HepG2 (cell line): ENCODE results near the gene NIPAL1. TPM values are rescaled to one million over a fixed set of nuclear protein-coding genes. Genes with fewer than 3 reads are reported as not detected.

Experiments
- ATAC-seq: fragments of 200-7000 bp; cut with Tn5 transposase; 3 replicates; pipeline ENCODE4 v1.9.1; 2020; ENCODE audit warnings: mild to moderate bottlenecking, moderate library complexity
- BruUV-seq: library from RNA; stranded (reverse); fragments of 400-500 nt; replicated peaks from 2 replicates; lab custom pipeline; 2021; lab: Mats Ljungman, UMichigan
- CTCF ChIA-PET: fragments of 300-600 bp; formaldehyde crosslinking; extraction: SDS; loops from one replicate; lab custom pipeline; 2021; ENCODE audit warnings: low total read pairs, inconsistent platforms, low intra/inter-chr PET ratio; lab: Yijun Ruan, JAX
- POLR2A ChIA-PET: fragments of 350-600 bp; sonication (Branson Sonifier 250); formaldehyde crosslinking; loops from one replicate; lab custom pipeline; 2020; ENCODE audit warnings: antibody characterized with exemption, inconsistent platforms; lab: Yijun Ruan, JAX
- DNase-seq: peaks from one replicate; pipeline ENCODE4 v3.0.0-alpha.2; 2015; ENCODE audit warnings: low spot score
- FAIRE-seq: peaks from 3 replicates; lab custom pipeline; 2011; peaks lifted over from hg19 to GRCh38; lab: Jason Lieb, UNC
- H2AFZ ChIP-seq: one replicate; pipeline ENCODE4 v1.6.1; 2011; ENCODE audit warnings: low read length, inconsistent platforms
- H3K27ac ChIP-seq: fragments of 300-600 bp; 3 replicates; pipeline ENCODE4 v1.8.0; 2011; ENCODE audit warnings: mixed run types, mild to moderate bottlenecking, mixed read lengths, low read length, inconsistent platforms; ENCODE audit not compliant: insufficient read depth; ENCODE audit errors: extremely low read length
- H3K27me3 ChIP-seq, 2 experiments: fragments of 200-600 bp in 1 of 2; 2 replicates in 1 of 2; 3 replicates in 1 of 2; pipeline versions ENCODE4 v1.6.0 to v1.8.0; 2011; ENCODE audit warnings: low read length in 2 of 2, mild to moderate bottlenecking in 2 of 2, moderate library complexity in 2 of 2, inconsistent platforms in 1 of 2; ENCODE audit not compliant: insufficient read depth in 2 of 2, control insufficient read depth in 1 of 2
- H3K36me3 ChIP-seq, 2 experiments: fragments of 200-600 bp in 1 of 2; replicated peaks in 1 of 2; 2 replicates in 1 of 2; 3 replicates in 1 of 2; pipeline versions ENCODE4 v1.5.1 to v1.8.0; 2011; ENCODE audit warnings: low read length in 2 of 2, inconsistent platforms in 1 of 2; ENCODE audit not compliant: insufficient read depth in 2 of 2, control insufficient read depth in 1 of 2
- H3K4me1 ChIP-seq: 2 replicates; pipeline ENCODE4 v1.5.1; 2012; ENCODE audit warnings: low read length, inconsistent platforms; ENCODE audit not compliant: insufficient read depth
- H3K4me2 ChIP-seq: 2 replicates; pipeline ENCODE4 v1.6.0; 2011; ENCODE audit warnings: low read depth, low read length, inconsistent platforms
- H3K4me3 ChIP-seq, 3 experiments: fragments of 200-600 bp in 1 of 3; sonication (generic), shearing (Covaris generic) in 1 of 3; replicated peaks in 1 of 3; 2 replicates each; pipeline ENCODE4 v1.5.1; 2011 to 2016; ENCODE audit warnings: low read length in 3 of 3, inconsistent platforms in 2 of 3, low read depth in 2 of 3, mild to moderate bottlenecking in 2 of 3, control low read depth in 1 of 3, mixed read lengths in 1 of 3; ENCODE audit not compliant: insufficient read depth in 1 of 3
- H3K79me2 ChIP-seq: one replicate; pipeline ENCODE4 v1.6.1; 2011; ENCODE audit warnings: low read length, inconsistent platforms; ENCODE audit not compliant: insufficient read depth
- H3K9ac ChIP-seq: 2 replicates; pipeline ENCODE4 v1.6.0; 2011; ENCODE audit warnings: mild to moderate bottlenecking, low read depth, low read length, inconsistent platforms; ENCODE audit not compliant: insufficient read depth
- H3K9me3 ChIP-seq: 2 replicates; pipeline ENCODE4 v1.5.1; 2012; ENCODE audit warnings: mild to moderate bottlenecking, low read length
- H4K20me1 ChIP-seq: 2 replicates; pipeline ENCODE4 v1.6.0; 2011; ENCODE audit warnings: inconsistent platforms, mild to moderate bottlenecking, low read length, moderate library complexity; ENCODE audit not compliant: insufficient read depth
- AGO1 ChIP-seq: fragments of 200-400 bp; formaldehyde crosslinking; IDR thresholded peaks from 2 replicates; pipeline ENCODE4 v1.6.1; 2017; ENCODE audit warnings: mild to moderate bottlenecking, low read depth, low read length, moderate library complexity; ENCODE audit not compliant: poor library complexity, severe bottlenecking
- HIVEP1 ChIP-seq: sonication (generic); formaldehyde crosslinking; IDR thresholded peaks from 2 replicates; pipeline ENCODE4 v1.4.0; 2020; ENCODE audit warnings: mild to moderate bottlenecking, missing genetic modification reagents
- MED8 ChIP-seq: sonication (generic); formaldehyde crosslinking; IDR thresholded peaks from 2 replicates; pipeline ENCODE4 v1.8.1; 2023; ENCODE audit warnings: mild to moderate bottlenecking, missing genetic modification reagents; ENCODE audit not compliant: insufficient replicate concordance
- MIER2 ChIP-seq: IDR thresholded peaks from 2 replicates; pipeline ENCODE4 v1.6.1; 2016; ENCODE audit warnings: missing biosample characterization, missing genetic modification reagents
- NCOR1 ChIP-seq: fragments of 200-600 bp; sonication (generic); IDR thresholded peaks from 2 replicates; pipeline ENCODE4 v1.7.0; 2017; ENCODE audit warnings: antibody characterized with exemption, low read length, borderline replicate concordance
- ONECUT2 ChIP-seq: sonication (generic); formaldehyde crosslinking; IDR thresholded peaks from 2 replicates; pipeline ENCODE4 v1.4.0; 2020; ENCODE audit warnings: missing genetic modification reagents
- SKI ChIP-seq: fragments of 450-650 bp; IDR thresholded peaks from one replicate; pipeline ENCODE4 v1.6.1; 2018; ENCODE audit warnings: mild to moderate bottlenecking; ENCODE audit not compliant: partially characterized antibody
- TOE1 ChIP-seq: sonication (generic); formaldehyde crosslinking; IDR thresholded peaks from 2 replicates; pipeline ENCODE4 v1.4.0; 2020; ENCODE audit warnings: mild to moderate bottlenecking, missing genetic modification reagents
- ZNF121 ChIP-seq: sonication (generic); formaldehyde crosslinking; IDR thresholded peaks from 2 replicates; pipeline ENCODE4 v1.5.0; 2020; ENCODE audit warnings: mild to moderate bottlenecking, missing genetic modification reagents
- ZNF816 ChIP-seq: sonication (generic); formaldehyde crosslinking; IDR thresholded peaks from 2 replicates; pipeline ENCODE4 v1.8.0; 2022; ENCODE audit warnings: missing genetic modification reagents, mild to moderate bottlenecking, borderline replicate concordance
- in situ Hi-C: cut with HindIII; loops from 2 replicates; pipeline ENCODE4 v1.10.0; 2017; ENCODE audit warnings: low pct_unique_long_range_greater_than_20kb; ENCODE audit not compliant: extremely low pct_ligation_motif_present
- intact Hi-C: fragments of 100-400 bp; cut with micrococcal nuclease; formaldehyde crosslinking; loops from one replicate; pipeline ENCODE4 v1.10.0; 2022; ENCODE audit not compliant: unreplicated experiment
- polyA plus RNA-seq, 8 experiments: library from polyadenylated mRNA; depleted of rRNA in 3 of 8; stranded (reverse) in 7 of 8; unstranded in 1 of 8; fragments of >200 nt; fragmentation: Illumina TruSeq in 4 of 8; extraction: Trizol in 4 of 8; gene quantifications; 2 replicates each; pipeline versions ENCODE4 v1.2.1 to v1.2.3, GENCODE V29; 2011 to 2016; ENCODE audit warnings: low read depth in 4 of 8, missing spikeins in 1 of 8, mixed read lengths in 1 of 8; ENCODE audit not compliant: insufficient read depth in 1 of 8
- total RNA-seq, 5 experiments: library from RNA; depleted of rRNA; stranded (reverse); fragments of >200 nt; fragmentation: Illumina TruSeq; extraction: Trizol; gene quantifications; 2 replicates each; pipeline ENCODE4 v1.2.3, GENCODE V29; 2016; ENCODE audit warnings: low read depth in 1 of 5
- TF ChIP-seq, protein P1 (sequence below), 2 experiments: fragments of 450-650 bp in 1 of 2; sonication (generic) in 1 of 2; formaldehyde crosslinking in 1 of 2; IDR thresholded peaks; 2 replicates each; pipeline versions ENCODE4 v1.6.1 to v1.8.0; 2016 to 2022; ENCODE audit warnings: antibody characterized with exemption in 1 of 2, mild to moderate bottlenecking in 1 of 2, missing genetic modification reagents in 1 of 2

Gene NIPAL1
- total and polyA plus RNA-seq, 2 of the 13 experiments (the other 11 are each of a cell fraction or from before 2014, with no cell fraction given), result 1.4 to 3.4 TPM

DNA sequence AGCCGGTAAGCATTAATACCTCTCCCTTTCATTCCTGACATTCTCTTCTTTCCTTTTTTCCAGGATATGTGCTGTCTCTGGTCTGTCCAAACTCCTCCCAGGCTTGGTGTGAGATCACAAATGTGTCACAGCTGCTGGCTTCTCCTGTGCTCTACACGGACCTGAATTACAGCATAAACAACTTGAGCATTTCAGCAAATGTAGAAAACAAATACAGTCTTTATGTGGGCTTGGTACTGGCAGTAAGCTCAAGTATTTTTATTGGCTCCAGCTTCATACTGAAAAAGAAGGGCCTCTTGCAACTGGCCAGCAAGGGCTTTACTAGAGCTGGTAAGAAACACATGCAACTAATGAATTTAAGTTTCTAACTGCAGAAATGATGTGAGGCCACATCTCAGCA is 8.4 kb downstream of the NIPAL1 start (continued):
- TF ChIP-seq MED8 (CRISPR knock-in tag) (no peak), ZNF816 (CRISPR knock-in tag) (no peak)
- TF ChIP-seq, protein P1, sequence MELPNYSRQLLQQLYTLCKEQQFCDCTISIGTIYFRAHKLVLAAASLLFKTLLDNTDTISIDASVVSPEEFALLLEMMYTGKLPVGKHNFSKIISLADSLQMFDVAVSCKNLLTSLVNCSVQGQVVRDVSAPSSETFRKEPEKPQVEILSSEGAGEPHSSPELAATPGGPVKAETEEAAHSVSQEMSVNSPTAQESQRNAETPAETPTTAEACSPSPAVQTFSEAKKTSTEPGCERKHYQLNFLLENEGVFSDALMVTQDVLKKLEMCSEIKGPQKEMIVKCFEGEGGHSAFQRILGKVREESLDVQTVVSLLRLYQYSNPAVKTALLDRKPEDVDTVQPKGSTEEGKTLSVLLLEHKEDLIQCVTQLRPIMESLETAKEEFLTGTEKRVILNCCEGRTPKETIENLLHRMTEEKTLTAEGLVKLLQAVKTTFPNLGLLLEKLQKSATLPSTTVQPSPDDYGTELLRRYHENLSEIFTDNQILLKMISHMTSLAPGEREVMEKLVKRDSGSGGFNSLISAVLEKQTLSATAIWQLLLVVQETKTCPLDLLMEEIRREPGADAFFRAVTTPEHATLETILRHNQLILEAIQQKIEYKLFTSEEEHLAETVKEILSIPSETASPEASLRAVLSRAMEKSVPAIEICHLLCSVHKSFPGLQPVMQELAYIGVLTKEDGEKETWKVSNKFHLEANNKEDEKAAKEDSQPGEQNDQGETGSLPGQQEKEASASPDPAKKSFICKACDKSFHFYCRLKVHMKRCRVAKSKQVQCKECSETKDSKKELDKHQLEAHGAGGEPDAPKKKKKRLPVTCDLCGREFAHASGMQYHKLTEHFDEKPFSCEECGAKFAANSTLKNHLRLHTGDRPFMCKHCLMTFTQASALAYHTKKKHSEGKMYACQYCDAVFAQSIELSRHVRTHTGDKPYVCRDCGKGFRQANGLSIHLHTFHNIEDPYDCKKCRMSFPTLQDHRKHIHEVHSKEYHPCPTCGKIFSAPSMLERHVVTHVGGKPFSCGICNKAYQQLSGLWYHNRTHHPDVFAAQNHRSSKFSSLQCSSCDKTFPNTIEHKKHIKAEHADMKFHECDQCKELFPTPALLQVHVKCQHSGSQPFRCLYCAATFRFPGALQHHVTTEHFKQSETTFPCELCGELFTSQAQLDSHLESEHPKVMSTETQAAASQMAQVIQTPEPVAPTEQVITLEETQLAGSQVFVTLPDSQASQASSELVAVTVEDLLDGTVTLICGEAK (IDR thresholded peaks at IDR 0.05), result no peak
- TF ChIP-seq, protein P1 (CRISPR knock-in tag; IDR thresholded peaks at IDR 0.05), result no peak
- TF ChIP-seq, all 625 proteins: peak for 0

DNA sequence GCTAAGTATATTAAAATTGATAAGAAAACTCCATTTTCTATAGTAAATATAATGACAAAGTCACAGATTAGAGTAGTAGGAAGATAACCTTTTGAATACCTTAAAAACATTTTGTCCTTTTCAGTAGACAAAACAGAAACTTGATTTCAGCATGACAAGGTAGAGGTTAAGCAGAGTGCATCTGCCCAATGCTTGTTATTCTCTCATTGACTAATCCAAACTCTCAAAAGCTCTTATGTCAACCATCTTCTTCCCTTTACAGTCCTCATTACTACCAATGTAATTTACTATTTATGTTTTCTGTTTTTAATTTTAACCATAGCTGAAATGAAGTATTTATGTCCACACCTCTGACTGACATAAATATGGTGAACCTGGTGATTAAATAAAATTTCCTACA is 11.1 kb downstream of the NIPAL1 start:
- intact Hi-C loops, result no loop called here
- FAIRE-seq (no peak), ATAC-seq (no peak), DNase-seq (no peak)
- Histone ChIP-seq H3K36me3 (peaks cover 1 to 9% of the 10 kb centered on the region in 2 experiments; a peak in 3 of 5 replicates), H3K9me3 (no peaks in the 10 kb centered on the region), H3K9ac (no peak overlapping the region), H3K27ac (no peak overlapping the region), H3K4me2 (no peak overlapping the region), H3K27me3 (no peaks in the 10 kb centered on the region), H2AFZ (no peak overlapping the region), H3K4me1 (peaks cover 9% of the 10 kb centered on the region), H4K20me1 (no peaks in the 10 kb centered on the region), H3K4me3 (no peak overlapping the region), H3K79me2 (no peaks in the 10 kb centered on the region)
- CTCF ChIA-PET, result no interaction called here
- POLR2A ChIA-PET, result no interaction called here
- no TSS peak for BruUV-seq
- in situ Hi-C loops, result no loop called here
- TF ChIP-seq ONECUT2 (CRISPR knock-in tag) (no peak), ZNF121 (no peak), AGO1 (no peak), HIVEP1 (CRISPR knock-in tag) (no peak), MIER2 (CRISPR knock-in tag) (no peak), TOE1 (CRISPR knock-in tag) (no peak), SKI (no peak), NCOR1 (no peak)
